ENCODE measurements around the gene SLC17A1. TPM values are rescaled to one million over a fixed set of nuclear protein-coding genes. Genes with fewer than 3 reads are reported as not detected.

The SLC17A1 gene
- total RNA-seq, 4 donors from 2014 or later: not detected

DNA sequence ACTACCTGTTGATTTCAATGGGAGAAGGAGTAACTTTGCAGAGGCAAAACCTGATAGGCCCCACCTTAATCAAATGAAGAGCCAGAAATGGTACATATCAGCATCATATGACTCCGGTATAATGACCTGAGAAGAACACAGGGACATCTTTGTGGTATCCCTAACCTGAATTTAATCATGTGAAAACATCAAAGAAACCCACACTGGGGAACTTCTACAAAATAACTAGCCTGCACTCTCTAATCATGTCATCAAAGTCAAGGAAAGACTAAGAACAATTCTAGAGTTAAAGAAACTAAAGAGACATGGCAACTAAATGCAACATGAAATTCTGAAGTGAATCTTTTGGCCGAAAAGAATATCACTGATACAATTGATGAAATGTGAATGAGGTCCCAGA is 42.4 kb downstream of the SLC17A1 start:
- intact Hi-C loops (cut with DNase I; ENCODE audit: low total_unique reads) (no loop called here), in situ Hi-C loops (cut with MboI; ENCODE audit: low pct_ligation_motif_present in 1 of 4, low pct_unique_long_range_greater_than_20kb in 1 of 4, low sequenced_read_pairs in 3 of 4) (no loop called here)
- H3K27ac ChIP-seq: no peak overlapping the region
- no peak for TF ChIP-seq POLR2A (IDR thresholded peaks at IDR 0.05)
- TF ChIP-seq, protein P1, sequence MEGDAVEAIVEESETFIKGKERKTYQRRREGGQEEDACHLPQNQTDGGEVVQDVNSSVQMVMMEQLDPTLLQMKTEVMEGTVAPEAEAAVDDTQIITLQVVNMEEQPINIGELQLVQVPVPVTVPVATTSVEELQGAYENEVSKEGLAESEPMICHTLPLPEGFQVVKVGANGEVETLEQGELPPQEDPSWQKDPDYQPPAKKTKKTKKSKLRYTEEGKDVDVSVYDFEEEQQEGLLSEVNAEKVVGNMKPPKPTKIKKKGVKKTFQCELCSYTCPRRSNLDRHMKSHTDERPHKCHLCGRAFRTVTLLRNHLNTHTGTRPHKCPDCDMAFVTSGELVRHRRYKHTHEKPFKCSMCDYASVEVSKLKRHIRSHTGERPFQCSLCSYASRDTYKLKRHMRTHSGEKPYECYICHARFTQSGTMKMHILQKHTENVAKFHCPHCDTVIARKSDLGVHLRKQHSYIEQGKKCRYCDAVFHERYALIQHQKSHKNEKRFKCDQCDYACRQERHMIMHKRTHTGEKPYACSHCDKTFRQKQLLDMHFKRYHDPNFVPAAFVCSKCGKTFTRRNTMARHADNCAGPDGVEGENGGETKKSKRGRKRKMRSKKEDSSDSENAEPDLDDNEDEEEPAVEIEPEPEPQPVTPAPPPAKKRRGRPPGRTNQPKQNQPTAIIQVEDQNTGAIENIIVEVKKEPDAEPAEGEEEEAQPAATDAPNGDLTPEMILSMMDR (IDR thresholded peaks at IDR 0.05): no peak
- no peak for TF ChIP-seq POLR2AphosphoS5 (IDR thresholded peaks at IDR 0.05)
- no peak for TF ChIP-seq EP300 (IDR thresholded peaks at IDR 0.05; ENCODE audit: low read depth)
- 79 to 90% methylated on average over 2 of the region's 2 CpGs for WGBS, 2 donors (ENCODE audit: low coverage in 1 of 2)
- no peaks in the 10 kb centered on the region for H3K4me1 ChIP-seq
- no peak for DNase-seq
- no peaks in the 10 kb centered on the region for H3K9me3 ChIP-seq
- H3K36me3 ChIP-seq: no peaks in the 10 kb centered on the region
- H3K27me3 ChIP-seq: no peaks in the 10 kb centered on the region
- H3K4me3 ChIP-seq: no peak overlapping the region

GRCh38 chr6:25788305-25788922 is 43.4 kb downstream of the SLC17A1 start:
- Histone ChIP-seq H3K4me3 (no peak overlapping the region), H3K27me3 (no peaks in the 10 kb centered on the region), H3K9me3 (no peaks in the 10 kb centered on the region), H3K4me1 (no peaks in the 10 kb centered on the region), H3K27ac (no peak overlapping the region), H3K36me3 (no peaks in the 10 kb centered on the region)
- TF ChIP-seq POLR2A (IDR thresholded peaks at IDR 0.05) (no peak), POLR2AphosphoS5 (IDR thresholded peaks at IDR 0.05) (no peak)
- TF ChIP-seq, protein P1 (IDR thresholded peaks at IDR 0.05): peak; percentile 31 to 57 (median 42)
- intact Hi-C loops (cut with DNase I; ENCODE audit: low total_unique reads) (no loop called here), in situ Hi-C loops (cut with MboI; ENCODE audit: low pct_ligation_motif_present in 1 of 4, low pct_unique_long_range_greater_than_20kb in 1 of 4, low sequenced_read_pairs in 3 of 4) (no loop called here)
- WGBS, 2 donors (ENCODE audit: low coverage in 1 of 2): 0 to 60% methylated on average over 1 to 4 of the region's 4 CpGs
- DNase-seq: peak; percentile 60

DNA sequence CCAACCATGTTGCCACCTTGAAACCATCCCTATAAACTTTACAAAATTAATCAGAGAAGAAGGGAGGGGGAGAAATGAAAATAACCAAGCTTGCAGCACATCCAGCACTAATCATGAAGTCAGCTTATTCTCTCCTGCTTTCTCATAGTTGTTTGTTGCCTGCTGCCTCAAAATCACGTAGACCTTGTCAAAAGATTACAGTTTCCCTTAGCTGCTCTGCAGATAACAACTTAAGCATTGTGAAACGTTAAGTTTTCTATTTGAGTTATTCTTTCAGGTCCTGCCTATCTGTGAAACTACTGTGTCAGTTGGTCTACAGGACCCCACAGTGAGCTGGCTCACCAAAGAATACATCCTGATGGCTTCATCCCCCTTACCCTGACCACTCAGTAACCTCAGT is 44.4 kb downstream of the SLC17A1 start:
- H3K4me1 ChIP-seq: no peaks in the 10 kb centered on the region
- no peaks in the 10 kb centered on the region for H3K27me3 ChIP-seq
- H3K4me3 ChIP-seq: no peak overlapping the region
- 73 to 100% methylated on average over 1 to 2 of the region's 2 CpGs for WGBS, 2 donors (ENCODE audit: low coverage in 1 of 2)
- DNase-seq: no peak
- TF ChIP-seq, protein P1 (IDR thresholded peaks at IDR 0.05): no peak
- no peak overlapping the region for H3K27ac ChIP-seq
- intact Hi-C loops (cut with DNase I; ENCODE audit: low total_unique reads) (no loop called here), in situ Hi-C loops (cut with MboI; ENCODE audit: low pct_ligation_motif_present in 1 of 4, low pct_unique_long_range_greater_than_20kb in 1 of 4, low sequenced_read_pairs in 3 of 4) (no loop called here)
- H3K36me3 ChIP-seq: no peaks in the 10 kb centered on the region
- H3K9me3 ChIP-seq: no peaks in the 10 kb centered on the region

GRCh38 chr6:25781134-25781533 is 50.7 kb downstream of the SLC17A1 start:
- no peaks in the 10 kb centered on the region for H3K27me3 ChIP-seq
- H3K27ac ChIP-seq: no peak overlapping the region
- in situ Hi-C loops (cut with MboI; ENCODE audit: low pct_ligation_motif_present in 1 of 4, low pct_unique_long_range_greater_than_20kb in 1 of 4, low sequenced_read_pairs in 3 of 4): no loop called here
- TF ChIP-seq EP300 (IDR thresholded peaks at IDR 0.05; ENCODE audit: low read depth) (no peak), POLR2AphosphoS5 (IDR thresholded peaks at IDR 0.05) (no peak)
- no peaks in the 10 kb centered on the region for H3K9me3 ChIP-seq
- H3K4me3 ChIP-seq: no peak overlapping the region
- intact Hi-C loops (cut with DNase I; ENCODE audit: low total_unique reads): no loop called here
- no peaks in the 10 kb centered on the region for H3K4me1 ChIP-seq
- 97 to 100% methylated on average over 1 of the region's 1 CpG for WGBS, 2 donors (ENCODE audit: low coverage in 1 of 2)
- DNase-seq: no peak
- no peaks in the 10 kb centered on the region for H3K36me3 ChIP-seq
